GM19099 (cell line): Measurements from ENCODE around the gene MIA.

Experiments used
- POLR2A ChIP-seq: IDR thresholded peaks from 3 replicates; pipeline ENCODE4 v1.6.1; 2011; ENCODE audit warnings: low read depth; ENCODE audit not compliant: insufficient read length; ENCODE audit errors: extremely low read depth

MIA gene

DNA sequence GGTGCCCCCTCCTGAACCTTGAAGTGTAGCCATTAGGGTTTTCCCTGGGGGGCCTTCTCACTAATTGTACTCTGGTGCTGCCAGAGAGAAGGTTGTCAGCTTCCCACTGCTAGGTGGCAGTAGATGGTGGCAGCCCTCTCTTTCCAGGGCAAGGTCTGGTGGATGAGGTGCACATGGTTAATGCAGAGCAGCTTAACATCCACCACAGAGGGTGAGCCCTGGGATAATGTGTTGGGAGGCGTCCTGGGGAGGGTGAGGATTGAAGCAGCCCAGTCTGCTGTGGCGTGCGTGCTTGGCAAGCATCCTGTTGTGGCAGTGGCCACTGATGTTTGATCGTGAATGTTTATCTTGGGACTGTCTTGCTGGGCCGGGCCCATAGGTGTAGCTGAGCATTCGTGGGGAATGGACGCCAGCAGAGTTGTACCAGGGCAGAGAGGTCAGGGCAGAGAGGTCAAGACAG is 29.5 kb downstream of the MIA start:
- TF ChIP-seq POLR2A, result no peak

DNA sequence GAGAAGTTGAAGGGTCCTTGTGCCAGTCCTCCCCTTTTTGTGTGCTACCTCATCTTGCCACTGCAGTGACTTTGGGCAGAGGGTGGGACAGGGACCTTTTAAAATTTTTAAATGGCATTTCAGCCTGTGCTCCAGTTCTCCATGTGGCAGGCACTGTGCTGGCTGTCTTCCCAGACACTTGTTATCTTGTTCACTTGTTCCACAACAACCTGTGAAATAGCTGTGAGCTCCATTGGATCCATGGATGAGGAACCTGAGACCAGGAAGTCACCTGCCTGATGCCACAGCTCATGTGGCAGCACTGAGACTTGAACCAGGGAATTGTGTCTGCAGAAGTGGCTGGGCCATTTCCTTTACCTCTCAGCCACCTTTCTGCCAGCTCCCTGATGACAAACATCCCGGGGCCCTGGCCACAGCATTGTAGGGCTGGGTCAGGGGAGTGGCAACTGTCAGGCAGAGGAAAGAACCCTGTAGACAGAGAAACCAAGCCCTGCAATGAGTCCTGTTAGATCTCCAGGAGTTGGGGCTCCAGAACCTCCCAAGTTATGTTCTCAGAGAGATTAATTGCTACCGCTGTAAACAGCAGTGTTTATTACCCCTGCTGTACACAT is 30.0 kb downstream of the MIA start:
- no peak for TF ChIP-seq POLR2A

DNA sequence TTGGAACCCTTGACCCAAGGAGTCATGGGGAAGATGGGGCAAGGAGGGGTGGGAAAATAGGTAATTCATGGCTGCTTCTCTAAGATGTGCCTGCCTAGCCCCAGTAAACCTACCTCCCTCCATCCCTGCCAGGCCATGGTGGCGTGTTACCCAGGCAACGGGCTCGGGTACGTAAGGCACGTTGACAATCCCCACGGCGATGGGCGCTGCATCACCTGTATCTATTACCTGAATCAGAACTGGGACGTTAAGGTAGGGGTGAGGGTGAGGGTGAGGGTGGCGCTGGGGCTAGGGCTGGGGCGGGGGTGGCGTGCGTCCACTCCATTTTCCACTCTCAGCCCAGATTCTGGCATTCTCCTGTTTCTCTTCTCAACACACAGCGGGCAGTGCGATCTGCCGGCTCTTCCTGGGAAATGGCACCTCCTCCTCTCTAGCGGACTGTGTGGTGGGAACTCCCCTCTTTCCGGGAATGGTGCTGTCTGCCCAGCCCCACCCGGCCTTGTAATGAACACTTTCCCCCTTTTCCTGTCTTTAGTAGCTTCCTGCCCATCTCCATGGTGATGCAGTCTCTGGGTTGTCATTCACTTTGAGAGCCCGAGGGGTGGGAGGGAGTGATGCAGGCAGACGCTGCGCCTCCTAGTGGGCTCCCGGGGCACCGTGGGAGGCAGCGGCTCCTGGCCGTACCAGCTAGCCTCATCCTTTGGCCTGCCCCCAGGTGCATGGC is 31.3 kb downstream of the MIA start:
- TF ChIP-seq POLR2A, result no peak

DNA sequence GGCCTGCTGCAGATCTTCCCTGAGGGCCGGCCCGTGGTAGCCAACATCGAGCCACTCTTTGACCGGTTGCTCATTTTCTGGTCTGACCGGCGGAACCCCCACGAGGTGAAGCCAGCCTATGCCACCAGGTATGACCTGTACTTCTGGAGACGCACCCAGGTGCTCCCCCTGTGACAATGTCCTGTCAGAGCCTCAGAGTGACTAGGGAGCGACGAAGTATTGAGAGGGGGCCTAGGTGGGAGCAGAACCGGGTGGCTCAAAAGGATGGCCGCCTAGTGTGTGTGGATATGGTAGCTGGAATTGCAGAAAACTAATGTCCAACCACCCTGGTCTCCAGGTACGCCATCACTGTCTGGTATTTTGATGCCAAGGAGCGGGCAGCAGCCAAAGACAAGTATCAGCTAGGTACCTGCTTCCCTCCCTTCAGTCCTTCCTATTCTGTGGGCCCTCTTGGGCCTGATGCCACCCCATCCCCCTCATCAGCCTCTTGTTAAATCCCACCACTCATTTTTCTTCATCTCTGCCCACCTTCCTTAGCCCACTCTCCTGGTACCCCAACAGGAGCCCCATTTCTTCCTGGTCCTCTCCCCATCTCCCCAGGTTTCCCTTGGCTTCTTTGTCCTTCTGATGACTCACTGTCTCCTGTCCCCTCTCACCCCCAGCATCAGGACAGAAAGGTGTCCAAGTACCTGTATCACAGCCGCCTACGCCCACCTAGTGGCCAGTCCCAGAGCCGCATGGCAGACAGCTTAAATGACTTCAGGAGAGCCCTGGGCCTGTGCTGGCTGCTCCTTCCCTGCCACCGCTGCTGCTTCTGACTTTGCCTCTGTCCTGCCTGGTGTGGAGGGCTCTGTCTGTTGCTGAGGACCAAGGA is 32.1 kb downstream of the MIA start:
- TF ChIP-seq POLR2A, result no peak

DNA sequence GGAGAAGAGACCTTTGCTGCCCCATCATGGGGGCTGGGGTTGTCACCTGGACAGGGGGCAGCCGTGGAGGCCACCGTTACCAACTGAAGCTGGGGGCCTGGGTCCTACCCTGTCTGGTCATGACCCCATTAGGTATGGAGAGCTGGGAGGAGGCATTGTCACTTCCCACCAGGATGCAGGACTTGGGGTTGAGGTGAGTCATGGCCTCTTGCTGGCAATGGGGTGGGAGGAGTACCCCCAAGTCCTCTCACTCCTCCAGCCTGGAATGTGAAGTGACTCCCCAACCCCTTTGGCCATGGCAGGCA is 32.7 kb downstream of the MIA start:
- no peak for TF ChIP-seq POLR2A

DNA sequence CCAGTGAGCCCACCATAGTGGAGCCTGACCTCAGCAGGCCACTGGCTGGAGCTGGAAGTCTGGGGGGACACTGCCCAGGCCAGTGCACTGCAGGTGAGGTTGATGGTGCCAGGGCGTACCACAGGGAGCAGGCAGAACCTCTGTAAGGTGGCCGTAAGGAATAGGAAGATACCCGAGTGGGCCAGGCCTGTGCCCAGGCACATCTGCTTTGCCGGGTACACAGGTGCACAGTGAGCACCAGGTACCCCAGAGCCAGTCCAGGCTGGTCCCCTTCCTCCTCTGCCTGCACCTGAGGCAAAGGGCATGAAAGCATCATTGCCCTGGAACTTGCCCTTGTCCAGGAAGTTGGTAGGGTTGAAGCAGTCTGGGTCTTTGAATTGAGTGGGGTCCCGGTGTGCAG is 33.2 kb downstream of the MIA start:
- peak; percentile 18 for TF ChIP-seq POLR2A

DNA sequence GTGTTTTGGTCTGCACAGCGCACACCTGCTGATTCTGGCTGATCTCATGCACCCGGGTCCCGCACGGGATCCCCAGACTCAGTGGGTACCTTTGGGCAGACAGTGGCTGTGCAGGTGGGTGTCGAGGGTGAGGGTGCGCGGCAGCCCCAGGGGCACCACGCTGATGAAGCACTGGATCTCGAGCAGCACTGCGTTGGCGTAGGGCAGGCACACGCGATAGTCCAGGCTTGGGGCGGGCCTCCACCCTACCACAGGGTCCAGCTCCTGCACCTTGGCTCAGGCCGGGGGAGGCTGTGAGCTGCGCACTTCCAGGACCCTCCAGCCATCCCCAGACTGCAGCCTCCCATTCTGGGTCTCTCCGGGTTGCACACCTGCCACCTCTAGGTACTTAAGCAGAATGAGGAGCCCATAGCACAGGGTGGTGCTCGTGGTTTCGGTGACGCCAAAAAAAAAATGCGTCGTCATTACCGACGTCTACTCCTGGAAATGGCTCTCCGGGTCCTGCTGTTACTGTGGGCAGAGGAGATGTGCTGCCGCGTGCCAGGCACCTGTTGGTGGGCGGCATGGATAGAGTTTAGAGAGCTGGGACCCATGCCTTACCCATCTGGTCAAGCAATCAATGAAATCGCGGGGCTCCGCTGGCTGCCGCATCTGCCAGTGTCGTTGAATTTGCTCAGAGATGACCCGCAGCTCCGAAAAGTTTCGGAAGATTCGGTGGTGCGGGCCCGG is 34.2 kb downstream of the MIA start:
- TF ChIP-seq POLR2A, result no peak

DNA sequence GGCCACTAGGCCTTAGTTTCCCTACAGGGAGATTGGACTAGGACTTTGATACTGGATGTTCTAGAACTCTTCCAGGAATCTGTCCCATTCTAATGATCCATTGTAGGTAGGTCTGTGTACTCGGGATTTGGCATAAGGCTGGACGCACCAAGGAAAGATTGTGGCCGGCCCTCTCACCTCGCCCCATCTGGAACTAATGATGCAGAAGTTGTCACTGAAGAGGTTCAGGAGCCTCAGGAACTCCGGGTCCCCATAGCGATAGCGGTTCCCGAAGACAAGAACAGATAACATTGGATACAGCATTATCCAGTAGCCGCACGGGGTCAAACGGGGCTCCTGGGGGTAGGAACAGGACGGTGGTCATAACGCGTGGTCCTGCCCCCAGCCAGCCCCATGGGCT is 34.8 kb downstream of the MIA start:
- TF ChIP-seq POLR2A, result no peak

DNA sequence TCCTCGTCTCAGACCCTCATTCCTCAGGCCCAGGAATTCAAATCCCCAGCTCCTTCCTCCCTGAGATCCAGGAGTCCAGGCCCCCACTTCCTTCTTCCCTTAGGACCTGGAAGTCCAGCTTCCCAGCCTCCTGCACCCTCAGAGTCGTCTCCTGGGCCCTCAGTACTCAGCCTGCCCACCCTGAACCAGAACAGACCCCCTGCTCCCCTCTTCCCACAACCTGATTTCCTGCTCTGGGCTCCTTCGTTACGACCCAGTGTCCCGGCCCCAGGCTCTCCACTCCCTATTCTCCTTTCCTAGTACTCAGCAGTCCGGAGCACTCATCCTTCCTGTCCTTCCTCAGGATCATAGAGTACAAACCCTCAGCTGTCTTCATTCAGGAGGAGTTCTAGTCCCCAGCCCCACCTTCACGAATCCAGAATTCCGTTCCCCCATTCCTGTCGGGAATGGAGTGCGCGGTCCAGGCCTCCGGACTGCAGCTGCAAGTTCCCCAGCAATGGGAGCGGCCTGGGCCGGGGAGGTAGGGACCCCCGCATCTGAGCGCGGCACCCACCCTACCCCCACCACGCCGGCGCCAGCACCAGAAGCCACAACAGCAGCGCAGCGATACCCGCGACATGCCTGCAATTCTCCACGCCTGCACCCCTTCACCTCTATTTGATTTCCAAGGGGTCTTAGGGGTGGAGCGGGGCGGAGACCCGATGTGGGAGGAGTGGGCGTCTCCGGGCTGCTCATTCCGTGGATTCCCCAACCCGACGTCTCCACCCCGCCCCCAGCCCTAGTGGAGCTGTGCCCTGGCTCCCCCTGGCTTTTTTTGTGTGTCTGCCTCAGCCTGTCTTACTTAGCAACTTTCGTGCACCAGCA is 36.4 kb downstream of the MIA start:
- no peak for TF ChIP-seq POLR2A

DNA sequence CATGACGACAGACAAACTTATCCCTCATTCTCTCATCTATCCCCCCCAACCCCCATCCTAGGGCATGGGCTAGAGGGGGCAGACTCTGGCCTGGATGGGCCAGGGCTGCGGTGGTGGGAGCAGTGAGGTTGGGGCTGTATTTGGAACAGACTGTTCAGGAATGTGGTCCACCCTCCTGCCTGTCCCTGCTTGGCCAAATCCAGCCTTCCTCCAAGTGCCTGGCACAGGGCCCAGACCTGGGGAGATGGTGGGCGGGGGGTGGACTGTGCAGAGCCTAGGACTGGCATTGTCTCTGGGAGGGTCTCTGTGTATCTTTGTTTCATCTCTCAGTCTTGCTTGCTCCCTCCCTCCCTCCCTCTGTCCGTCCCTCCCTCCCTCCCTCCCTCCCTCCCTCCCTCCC is 37.9 kb downstream of the MIA start:
- no peak for TF ChIP-seq POLR2A

DNA sequence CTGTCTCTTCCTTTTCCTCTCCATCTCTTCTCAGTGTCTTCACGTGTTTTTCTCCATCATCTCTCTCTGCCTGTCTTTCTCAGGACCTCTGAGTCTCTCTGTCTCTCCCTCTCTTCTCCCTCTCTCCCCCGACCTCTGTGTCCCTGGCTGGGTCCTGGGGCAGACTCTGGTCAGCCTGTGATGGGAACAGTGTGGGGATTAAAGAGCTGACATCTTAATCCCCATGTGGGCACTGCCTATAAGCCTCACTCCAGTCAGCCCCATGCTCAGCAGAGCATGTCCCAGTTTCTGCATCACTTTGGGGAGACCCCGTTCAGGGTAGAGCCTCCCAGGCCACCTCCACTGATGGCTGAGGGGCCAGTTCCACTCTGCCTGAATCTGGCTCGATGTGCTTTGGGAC is 39.9 kb downstream of the MIA start:
- TF ChIP-seq POLR2A, result no peak

DNA sequence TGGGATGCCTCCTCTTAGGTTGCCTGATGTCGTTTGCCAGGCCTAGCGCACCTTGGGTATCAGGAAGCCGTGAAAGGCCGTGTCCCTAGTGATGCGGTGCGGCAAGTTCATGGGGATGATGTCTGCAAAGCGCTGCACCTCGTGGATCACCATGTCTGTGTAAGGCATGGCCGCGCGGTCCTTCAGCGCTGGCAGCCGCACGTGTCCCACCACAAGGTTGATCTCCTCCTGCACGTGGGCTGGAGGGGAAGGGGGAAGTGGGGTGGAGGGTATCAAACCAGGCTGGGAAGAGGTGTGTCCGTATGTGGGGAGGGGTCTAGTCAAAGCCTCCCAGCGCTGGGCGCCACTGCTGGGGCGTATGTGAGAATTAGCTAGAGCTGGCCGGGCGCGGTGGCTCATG is 46.8 kb downstream of the MIA start:
- no peak for TF ChIP-seq POLR2A
